ENCODE data around the gene CPA4. TPM values are rescaled to one million over a fixed set of nuclear protein-coding genes. Genes with fewer than 3 reads are reported as not detected.

CPA4 gene
- total RNA-seq, 2 experiments from 2014 or later, result not detected

DNA sequence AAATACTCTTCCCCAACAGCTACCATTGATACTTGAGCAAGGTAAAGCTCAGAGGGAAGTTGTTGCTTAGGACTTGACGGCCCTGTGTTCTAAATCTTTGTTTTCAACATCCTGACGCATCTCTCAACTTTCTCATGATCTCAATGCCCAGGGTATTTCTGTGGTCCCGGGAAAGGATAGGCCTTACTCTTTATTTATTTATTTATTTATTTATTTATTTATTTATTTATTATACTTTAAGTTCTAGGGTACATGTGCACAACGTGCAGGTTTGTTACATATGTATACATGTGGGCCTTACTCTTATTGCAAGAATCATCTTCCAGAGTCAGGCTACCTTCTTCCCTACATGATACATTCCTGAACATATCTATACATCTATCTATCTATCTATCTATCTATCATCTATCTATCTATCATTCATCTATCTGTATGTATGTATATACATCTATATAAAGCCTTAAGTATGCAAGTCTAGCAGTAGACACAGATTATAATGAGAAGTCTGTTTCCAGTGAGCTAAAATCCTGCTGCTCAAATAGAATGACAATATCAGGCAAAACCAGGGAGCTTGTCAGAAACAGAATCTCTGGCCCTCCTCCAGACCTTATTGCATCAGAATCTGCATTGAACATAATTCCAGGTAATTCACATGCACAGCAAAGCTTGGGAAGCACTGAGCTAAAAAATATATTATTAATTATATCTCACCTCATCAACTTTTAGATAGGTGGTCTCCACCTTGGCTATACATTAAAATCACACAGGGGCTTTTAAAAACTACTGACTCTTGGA, 39.5 kb downstream of the CPA4 start:
- no peaks in the 10 kb centered on the region for H4K20me1 ChIP-seq (ENCODE audit: insufficient read depth, low read length)
- H3K4me2 ChIP-seq (ENCODE audit: low read length), result no peak overlapping the region
- intact Hi-C loops (cut with micrococcal nuclease; ENCODE audit: unreplicated experiment), result no loop called here
- no peaks in the 10 kb centered on the region for H3K4me1 ChIP-seq (ENCODE audit: insufficient read depth, low read length, poor library complexity, severe bottlenecking)
- ChIA-PET POLR2A (interaction anchor here (0.7 kb wide), 1 partner anchor 12 kb away, joined by 3 read pairs; the partner anchor contains the start of gene CPA5), CTCF (ENCODE audit: unreplicated experiment) (no interaction called here)
- H2AFZ ChIP-seq (ENCODE audit: low read length), result no peak overlapping the region
- H3K9me3 ChIP-seq (ENCODE audit: low read length), result no peaks in the 10 kb centered on the region
- no peaks in the 10 kb centered on the region for H3K36me3 ChIP-seq (ENCODE audit: insufficient read depth, low read length)
- H3K9me2 ChIP-seq (ENCODE audit: insufficient read depth, low read length), result no peaks in the 10 kb centered on the region
- BruUV-seq (replicated peaks), result no TSS peak
- no peaks in the 10 kb centered on the region for H3K79me2 ChIP-seq (ENCODE audit: insufficient read depth, low read depth, low read length)
- DNase-seq (ENCODE audit: low spot score), result no peak
- no peak overlapping the region for H3K27ac ChIP-seq (ENCODE audit: low read depth, low read length, poor library complexity, severe bottlenecking)
- TF ChIP-seq, protein P1, sequence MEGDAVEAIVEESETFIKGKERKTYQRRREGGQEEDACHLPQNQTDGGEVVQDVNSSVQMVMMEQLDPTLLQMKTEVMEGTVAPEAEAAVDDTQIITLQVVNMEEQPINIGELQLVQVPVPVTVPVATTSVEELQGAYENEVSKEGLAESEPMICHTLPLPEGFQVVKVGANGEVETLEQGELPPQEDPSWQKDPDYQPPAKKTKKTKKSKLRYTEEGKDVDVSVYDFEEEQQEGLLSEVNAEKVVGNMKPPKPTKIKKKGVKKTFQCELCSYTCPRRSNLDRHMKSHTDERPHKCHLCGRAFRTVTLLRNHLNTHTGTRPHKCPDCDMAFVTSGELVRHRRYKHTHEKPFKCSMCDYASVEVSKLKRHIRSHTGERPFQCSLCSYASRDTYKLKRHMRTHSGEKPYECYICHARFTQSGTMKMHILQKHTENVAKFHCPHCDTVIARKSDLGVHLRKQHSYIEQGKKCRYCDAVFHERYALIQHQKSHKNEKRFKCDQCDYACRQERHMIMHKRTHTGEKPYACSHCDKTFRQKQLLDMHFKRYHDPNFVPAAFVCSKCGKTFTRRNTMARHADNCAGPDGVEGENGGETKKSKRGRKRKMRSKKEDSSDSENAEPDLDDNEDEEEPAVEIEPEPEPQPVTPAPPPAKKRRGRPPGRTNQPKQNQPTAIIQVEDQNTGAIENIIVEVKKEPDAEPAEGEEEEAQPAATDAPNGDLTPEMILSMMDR (conservative IDR thresholded peaks at IDR 0.05; ENCODE audit: low read length), result no peak
- TF ChIP-seq EZH2phosphoT487 (IDR thresholded peaks at IDR 0.05; ENCODE audit: borderline replicate concordance, low read depth, low read length), result no peak
- H3K4me3 ChIP-seq (ENCODE audit: low read depth, low read length, poor library complexity, severe bottlenecking), result no peak overlapping the region

GRCh38 chr7:130333832-130334231, 40.9 kb downstream of the CPA4 start:
- no peak overlapping the region for H3K4me2 ChIP-seq (ENCODE audit: low read length)
- no peaks in the 10 kb centered on the region for H3K36me3 ChIP-seq (ENCODE audit: insufficient read depth, low read length)
- H3K27ac ChIP-seq (ENCODE audit: low read depth, low read length, poor library complexity, severe bottlenecking), result no peak overlapping the region
- no peaks in the 10 kb centered on the region for H3K9me2 ChIP-seq (ENCODE audit: insufficient read depth, low read length)
- H4K20me1 ChIP-seq (ENCODE audit: insufficient read depth, low read length), result no peaks in the 10 kb centered on the region
- H3K4me1 ChIP-seq (ENCODE audit: insufficient read depth, low read length, poor library complexity, severe bottlenecking), result no peaks in the 10 kb centered on the region
- POLR2A ChIA-PET, result interaction anchor here (0.6 kb wide), 1 partner anchor 305 kb away, joined by 3 read pairs; no protein-coding TSS in a partner anchor
- no peak overlapping the region for H3K4me3 ChIP-seq (ENCODE audit: low read depth, low read length, poor library complexity, severe bottlenecking)
- no peaks in the 10 kb centered on the region for H3K9me3 ChIP-seq (ENCODE audit: low read length)
- no peak for DNase-seq (ENCODE audit: low spot score)
- TF ChIP-seq, protein P1 (conservative IDR thresholded peaks at IDR 0.05; ENCODE audit: low read length), result no peak
- no peak for TF ChIP-seq EZH2phosphoT487 (IDR thresholded peaks at IDR 0.05; ENCODE audit: borderline replicate concordance, low read depth, low read length)
- CTCF ChIA-PET (ENCODE audit: unreplicated experiment), result no interaction called here
- BruUV-seq (replicated peaks), result no TSS peak
- H3K79me2 ChIP-seq (ENCODE audit: insufficient read depth, low read depth, low read length), result no peaks in the 10 kb centered on the region
- intact Hi-C loops (cut with micrococcal nuclease; ENCODE audit: unreplicated experiment), result no loop called here
- no peak overlapping the region for H2AFZ ChIP-seq (ENCODE audit: low read length)

GRCh38 chr7:130334274-130334673, 41.3 kb downstream of the CPA4 start:
- Histone ChIP-seq H3K4me2 (ENCODE audit: low read length) (no peak overlapping the region), H3K36me3 (ENCODE audit: insufficient read depth, low read length) (no peaks in the 10 kb centered on the region), H3K9me2 (ENCODE audit: insufficient read depth, low read length) (no peaks in the 10 kb centered on the region), H3K4me3 (ENCODE audit: low read depth, low read length, poor library complexity, severe bottlenecking) (no peak overlapping the region), H2AFZ (ENCODE audit: low read length) (no peak overlapping the region), H3K79me2 (ENCODE audit: insufficient read depth, low read depth, low read length) (no peaks in the 10 kb centered on the region), H3K9me3 (ENCODE audit: low read length) (no peaks in the 10 kb centered on the region), H4K20me1 (ENCODE audit: insufficient read depth, low read length) (no peaks in the 10 kb centered on the region), H3K27ac (ENCODE audit: low read depth, low read length, poor library complexity, severe bottlenecking) (no peak overlapping the region), H3K4me1 (ENCODE audit: insufficient read depth, low read length, poor library complexity, severe bottlenecking) (no peaks in the 10 kb centered on the region)
- intact Hi-C loops (cut with micrococcal nuclease; ENCODE audit: unreplicated experiment), result no loop called here
- no peak for TF ChIP-seq EZH2phosphoT487 (IDR thresholded peaks at IDR 0.05; ENCODE audit: borderline replicate concordance, low read depth, low read length)
- TF ChIP-seq, protein P1 (conservative IDR thresholded peaks at IDR 0.05; ENCODE audit: low read length), result no peak
- CTCF ChIA-PET (ENCODE audit: unreplicated experiment), result no interaction called here
- no TSS peak for BruUV-seq (replicated peaks)
- POLR2A ChIA-PET, result interaction anchor here (0.6 kb wide), 1 partner anchor 304 kb away, joined by 3 read pairs; no protein-coding TSS in a partner anchor
- DNase-seq (ENCODE audit: low spot score), result no peak
